Adipose tissue (tissue), 3 donors: ENCODE measurements around the gene SNX9. TPM values are rescaled to one million over a fixed set of nuclear protein-coding genes. Genes with fewer than 3 reads are reported as not detected.
"Not testable (repeated sequence)": the region's sequence is repeated elsewhere in the genome, so short reads cannot be mapped to it uniquely, and the experiment has no call there.

Source experiments
- H3K27ac ChIP-seq: one replicate; pipeline ENCODE4 v1.5.1; 2013; ENCODE audit warnings: low read depth, low read length
- WGBS, 3 donors: extraction: QIAGEN DNeasy Blood & Tissue Kit; methylation state at CpG; one replicate each; pipeline ENCODE4 v1.1.7; 2013; 5-methylcytosine and 5-hydroxymethylcytosine counted together
- polyA plus RNA-seq, 3 donors: library from polyadenylated mRNA; stranded (reverse); fragments of 200-250 nt; gene quantifications; one replicate each; pipeline ENCODE4 v1.2.3, GENCODE V29; 2013
- donor health status: healthy with polysubstance abuse.
- donor health status: Bipolar disorder and iron deficiency.
- donor health status: healthy.

The SNX9 gene
- polyA plus RNA-seq, 3 donors = 15.9 to 69.1 (median 49.4) TPM

GRCh38 chr6:157898169-157898568, 75.1 kb downstream of the SNX9 start:
- 58 to 82% (median 73%) methylated on average over 7 of the region's 7 CpGs for WGBS, 3 donors
- H3K27ac ChIP-seq = no peak overlapping the region

- WGBS, 3 donors = 72 to 91% (median 88%) methylated on average over 3 of the region's 3 CpGs
- no peak overlapping the region for H3K27ac ChIP-seq
Measured at GRCh38 chr6:157898640-157899039, 75.6 kb downstream of the SNX9 start.

DNA sequence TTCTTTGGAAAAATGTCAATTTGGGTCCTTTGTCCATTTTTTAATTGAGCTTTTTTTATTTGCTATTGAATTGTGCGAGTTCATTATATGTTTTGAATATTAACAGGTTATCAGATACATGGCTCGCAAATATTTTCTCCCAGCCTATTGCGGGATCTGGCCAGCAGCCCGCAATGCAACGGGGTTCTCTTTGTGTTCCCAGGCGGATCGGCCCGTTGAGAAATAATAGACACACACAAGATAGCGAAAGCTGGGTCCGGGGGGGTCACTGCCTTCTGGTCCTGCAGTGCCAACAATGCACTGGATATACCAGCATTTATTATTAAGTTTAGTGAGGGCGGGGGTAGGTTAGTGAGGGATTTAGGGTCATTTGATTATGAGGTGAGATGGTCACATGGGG, 77.2 kb downstream of the SNX9 start:
- 56 to 93% (median 90%) methylated on average over 10 of the region's 11 CpGs for WGBS, 3 donors

DNA sequence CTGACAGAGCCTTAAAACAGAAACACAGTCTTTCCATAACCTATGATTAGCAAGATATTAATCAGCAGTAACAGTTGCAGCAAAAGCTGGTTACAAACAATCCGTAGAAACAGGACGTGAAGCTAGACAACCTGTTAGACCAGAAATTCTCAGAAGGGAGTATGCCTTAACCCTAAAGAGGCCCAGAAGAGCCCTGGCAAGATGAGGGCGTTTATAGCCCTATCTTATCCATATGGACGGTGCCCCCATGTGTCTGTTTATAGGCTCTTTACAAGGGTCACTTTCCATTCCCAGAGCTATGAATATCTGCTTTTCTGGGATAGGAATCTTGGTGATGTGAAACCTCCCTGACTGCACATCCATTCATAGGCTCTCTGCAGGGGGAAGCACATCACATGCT, 77.7 kb downstream of the SNX9 start:
- 52 to 84% (median 74%) methylated on average over 4 of the region's 4 CpGs for WGBS, 3 donors
- not testable (repeated sequence) for H3K27ac ChIP-seq

More for the DNA sequence above, 77.2 kb downstream of the SNX9 start:
- not testable (repeated sequence) for H3K27ac ChIP-seq

- WGBS, 3 donors = 55 to 76% (median 60%) methylated on average over 4 of the region's 4 CpGs
- no peak overlapping the region for H3K27ac ChIP-seq
Measured at GRCh38 chr6:157904999-157905398, 82.0 kb downstream of the SNX9 start.

DNA sequence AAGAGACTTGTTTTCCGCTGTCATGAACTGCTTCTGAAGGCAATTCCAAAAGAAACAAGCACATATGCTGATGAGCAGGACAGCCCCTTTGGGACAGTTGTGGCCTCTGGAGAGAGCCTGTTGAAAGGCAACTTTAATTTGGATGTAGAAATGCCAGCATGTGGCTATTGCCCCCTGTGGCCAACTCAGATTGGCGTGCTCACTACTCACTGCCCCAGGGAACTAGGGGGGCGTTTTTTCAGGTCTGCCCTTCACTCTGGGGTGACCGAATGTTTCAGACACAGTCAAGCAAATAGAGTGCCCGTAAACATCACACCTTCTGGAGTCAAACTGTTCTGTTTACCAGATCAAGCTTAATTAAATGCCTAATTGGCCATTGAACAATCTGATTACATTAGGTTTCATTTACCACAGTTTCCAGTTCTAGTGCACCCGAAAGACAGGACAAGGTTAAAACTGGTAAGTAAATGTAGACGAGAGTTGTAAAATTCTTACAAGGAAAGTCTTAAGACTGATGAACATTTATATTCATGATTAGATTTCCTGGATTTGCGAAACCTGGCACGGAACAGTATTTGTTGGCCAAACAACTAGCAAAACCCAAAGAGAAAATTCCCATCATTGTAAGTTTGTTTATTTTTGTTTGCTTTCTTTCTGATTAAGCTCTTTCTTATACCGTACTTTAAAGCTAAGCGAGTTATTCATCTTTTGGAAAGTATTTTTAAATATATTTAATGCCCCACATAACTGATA, 82.7 kb downstream of the SNX9 start:
- no peak overlapping the region for H3K27ac ChIP-seq
- WGBS, 3 donors = 72 to 81% (median 76%) methylated on average over 11 of the region's 11 CpGs

DNA sequence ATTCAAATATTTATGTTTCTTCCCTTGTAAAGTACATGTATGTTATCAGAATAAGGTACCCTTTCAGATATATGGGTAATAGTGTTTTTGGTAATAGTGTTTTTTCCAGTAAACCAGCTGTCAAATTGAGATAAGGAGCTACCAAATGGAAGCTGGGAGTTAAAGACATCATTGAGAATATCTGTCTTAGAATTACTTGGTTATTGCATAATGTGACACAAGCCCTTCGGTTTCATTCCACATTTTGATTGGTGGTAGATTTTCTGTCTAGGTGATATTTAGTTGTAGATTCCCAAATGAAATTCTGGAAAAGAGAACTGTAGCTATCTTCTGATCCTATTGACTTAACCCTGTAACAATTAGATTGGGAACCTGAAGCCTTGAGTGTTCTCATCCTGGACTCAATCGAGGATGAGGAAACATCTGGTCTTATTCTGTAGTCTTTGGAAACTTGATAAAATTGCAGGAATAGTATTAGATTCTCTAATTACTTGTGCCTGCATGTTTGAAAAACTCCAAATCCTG, 83.6 kb downstream of the SNX9 start:
- H3K27ac ChIP-seq = no peak overlapping the region
- 53 to 77% (median 65%) methylated on average over 2 of the region's 2 CpGs for WGBS, 3 donors

- H3K27ac ChIP-seq = no peak overlapping the region
- WGBS, 3 donors = 83 to 93% (median 86%) methylated on average over 7 of the region's 7 CpGs
Measured at GRCh38 chr6:157907651-157908050, 84.6 kb downstream of the SNX9 start.

DNA sequence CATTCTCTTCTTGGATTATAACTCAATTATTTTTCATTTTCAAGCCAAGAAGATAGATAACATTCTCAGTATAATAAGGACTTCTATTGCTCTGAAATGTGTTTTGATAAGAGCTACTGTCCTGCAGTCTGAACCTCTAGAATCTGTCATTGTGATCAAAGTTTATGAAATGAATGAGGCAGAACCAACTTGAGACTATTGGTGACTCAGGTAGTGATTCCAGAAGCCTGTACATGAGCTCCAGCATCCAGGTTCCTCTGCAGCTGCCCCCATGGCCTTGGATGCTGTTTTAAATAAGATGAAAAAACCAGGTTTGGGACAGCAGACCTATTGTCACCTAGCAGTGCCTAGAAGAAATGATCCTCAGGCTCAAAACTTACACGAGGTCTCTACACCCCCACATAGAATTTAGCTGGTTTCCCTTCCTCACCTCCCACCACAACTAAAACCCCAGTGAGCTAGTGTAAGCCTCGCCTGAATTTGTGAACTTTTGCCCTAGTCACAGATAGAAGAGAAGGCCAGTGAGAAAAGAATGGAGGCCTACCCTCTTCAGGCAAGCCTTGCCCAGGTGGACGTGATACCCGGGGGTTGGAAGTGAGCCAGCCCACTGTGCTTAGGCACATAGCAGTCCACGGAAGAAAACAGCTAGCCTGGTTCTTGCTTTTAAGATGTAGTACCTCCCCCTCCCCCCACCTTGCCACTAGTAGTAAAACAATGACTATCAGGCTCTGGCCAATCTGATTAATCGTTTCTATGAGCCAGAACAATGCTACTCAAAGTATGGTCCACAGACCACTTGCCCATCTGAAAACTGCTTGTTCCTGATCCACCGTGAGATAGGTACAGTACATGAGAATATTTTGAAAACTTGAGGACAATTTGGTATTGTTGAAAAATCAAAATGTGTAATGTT, 85.6 kb downstream of the SNX9 start:
- no peak overlapping the region for H3K27ac ChIP-seq
- WGBS, 3 donors = 68 to 85% (median 84%) methylated on average over 7 of the region's 7 CpGs

DNA sequence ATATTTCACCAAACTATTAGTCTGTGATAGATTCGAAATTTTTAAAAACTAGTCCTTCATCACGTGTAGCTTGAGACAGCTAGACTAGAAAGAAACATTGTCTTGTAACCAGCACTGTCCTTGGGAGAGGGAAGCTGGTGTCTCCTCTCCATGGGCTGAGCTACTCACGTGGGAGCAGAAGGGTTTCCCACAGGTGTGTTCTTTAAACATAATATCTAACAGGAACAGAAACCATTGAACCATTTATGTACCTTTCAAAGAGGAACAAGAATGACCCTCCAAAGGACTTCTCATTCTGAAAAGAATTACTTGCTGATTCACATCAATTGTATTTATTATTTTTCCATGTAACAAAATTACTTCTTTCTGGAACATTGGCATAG, 86.2 kb downstream of the SNX9 start:
- WGBS, 3 donors = 71 to 99% (median 97%) methylated on average over 3 of the region's 3 CpGs
- H3K27ac ChIP-seq = no peak overlapping the region

GRCh38 chr6:157911278-157911677, 88.2 kb downstream of the SNX9 start:
- 86 to 91% (median 87%) methylated on average over 9 of the region's 9 CpGs for WGBS, 3 donors

DNA sequence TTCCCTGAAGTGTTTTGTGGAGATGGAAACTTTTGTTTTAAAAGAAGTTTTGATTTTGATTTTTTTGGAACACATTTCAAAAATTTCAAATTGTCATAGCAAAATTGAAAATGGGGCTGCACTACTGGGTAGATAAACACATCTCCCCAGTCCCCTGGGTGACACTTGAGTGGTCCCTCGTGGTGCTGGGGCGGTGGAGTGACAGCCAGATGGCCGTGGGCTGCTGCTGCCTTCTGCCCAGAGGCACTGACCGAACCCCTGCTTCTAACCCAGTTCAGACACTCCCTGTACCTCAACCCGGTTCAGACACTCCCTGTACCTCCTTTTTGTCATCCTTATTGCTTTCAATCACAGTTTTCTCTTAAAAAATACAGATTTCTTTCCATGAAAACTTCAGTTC, 88.7 kb downstream of the SNX9 start:
- 68 to 84% (median 79%) methylated on average over 5 of the region's 5 CpGs for WGBS, 3 donors
- H3K27ac ChIP-seq = no peak overlapping the region

More at GRCh38 chr6:157911278-157911677, 88.2 kb downstream of the SNX9 start:
- H3K27ac ChIP-seq = no peak overlapping the region

DNA sequence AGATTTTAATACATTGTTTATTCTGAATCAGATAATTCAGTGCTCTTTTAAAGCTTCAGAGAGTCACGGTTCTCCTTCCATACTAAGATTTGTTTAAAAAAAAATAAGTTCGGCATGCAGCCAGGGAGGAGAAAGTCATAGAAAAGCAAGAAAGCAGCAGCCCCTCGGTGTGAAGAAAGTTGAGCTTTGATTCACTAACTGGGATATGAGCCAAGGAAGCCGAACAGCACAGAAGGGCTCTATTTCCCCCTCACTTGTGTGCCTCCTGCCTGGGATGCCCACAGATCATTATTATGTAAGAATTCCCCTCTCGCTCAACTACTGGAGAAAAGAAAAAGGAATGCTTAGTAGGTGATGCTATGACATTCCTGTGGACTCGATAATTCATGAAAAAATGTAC, 89.3 kb downstream of the SNX9 start:
- 47 to 56% (median 50%) methylated on average over 6 of the region's 6 CpGs for WGBS, 3 donors
- H3K27ac ChIP-seq = no peak overlapping the region

- WGBS, 3 donors = 48 to 77% (median 57%) methylated on average over 4 of the region's 4 CpGs
- H3K27ac ChIP-seq = no peak overlapping the region
Measured at GRCh38 chr6:157921685-157922367, 98.8 kb downstream of the SNX9 start.

DNA sequence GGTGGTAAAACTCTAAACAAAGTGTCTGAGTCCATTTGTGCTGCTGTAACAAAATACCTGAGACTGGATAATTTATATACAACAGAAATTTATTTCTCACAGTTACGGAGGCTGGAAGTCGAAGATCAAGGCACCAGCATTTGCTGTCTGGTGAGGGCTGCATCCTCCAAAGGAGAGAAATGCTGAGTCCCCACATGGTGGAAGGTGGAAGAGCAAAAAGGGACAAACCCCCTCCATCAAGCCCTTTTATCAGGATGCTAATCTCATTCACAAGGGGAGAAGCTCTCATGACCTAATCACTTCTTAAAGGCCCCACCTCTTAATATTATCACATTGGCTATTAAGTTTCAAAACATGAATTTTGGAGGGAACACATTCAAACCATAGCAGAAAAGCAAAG, 102.7 kb downstream of the SNX9 start:
- 96 to 100% (median 100%) methylated on average over 2 of the region's 2 CpGs for WGBS, 3 donors

GRCh38 chr6:157927011-157927410, 104.0 kb downstream of the SNX9 start:
- H3K27ac ChIP-seq = no peak overlapping the region
- 98 to 100% (median 99%) methylated on average over 7 of the region's 7 CpGs for WGBS, 3 donors

More for the DNA sequence above, 102.7 kb downstream of the SNX9 start:
- no peak overlapping the region for H3K27ac ChIP-seq

- WGBS, 3 donors = 64 to 86% (median 69%) methylated on average over 13 of the region's 13 CpGs
Measured at GRCh38 chr6:157928428-157928827, 105.4 kb downstream of the SNX9 start.

DNA sequence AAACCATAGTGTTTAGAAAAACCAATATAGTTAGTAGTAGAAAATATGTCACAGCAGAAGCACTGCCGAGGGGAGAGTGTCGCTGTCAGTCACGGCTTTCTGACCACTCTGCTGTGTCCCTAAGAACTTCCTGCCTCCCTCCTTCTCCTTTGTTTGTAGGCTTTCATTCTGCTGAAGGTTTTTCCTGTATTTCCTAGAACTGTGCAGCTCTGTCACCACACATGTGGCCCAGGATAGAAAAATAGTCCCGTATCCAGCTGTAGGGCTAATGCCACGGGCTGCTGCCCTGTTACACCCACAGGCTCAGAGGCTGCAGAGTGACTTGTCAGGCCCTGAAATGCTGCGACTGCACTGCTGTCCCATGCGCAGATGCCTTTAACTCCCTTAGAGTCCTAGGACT, 106.0 kb downstream of the SNX9 start:
- no peak overlapping the region for H3K27ac ChIP-seq
- WGBS, 3 donors = 80 to 94% (median 82%) methylated on average over 7 of the region's 7 CpGs

More at GRCh38 chr6:157928428-157928827, 105.4 kb downstream of the SNX9 start:
- no peak overlapping the region for H3K27ac ChIP-seq
